ENCODE data around the gene ADRB2.
A peak's percentile ranks its signal among the peaks of the same experiment; 100 is the strongest.

ADRB2 gene

GRCh38 chr5:148805326-148806290 is 20.8 kb upstream of the ADRB2 start:
- peak; percentile 9 for DNase-seq

- no peak for DNase-seq
Observed at GRCh38 chr5:148806520-148806931, 19.9 kb upstream of the ADRB2 start.

GRCh38 chr5:148807851-148808250 is 18.6 kb upstream of the ADRB2 start:
- no peak for DNase-seq

GRCh38 chr5:148808864-148809642 is 17.4 kb upstream of the ADRB2 start:
- no peak for DNase-seq

GRCh38 chr5:148809781-148810524 is 16.5 kb upstream of the ADRB2 start:
- DNase-seq: no peak

GRCh38 chr5:148810823-148811222 is 15.6 kb upstream of the ADRB2 start:
- DNase-seq: no peak

- DNase-seq: no peak
Observed at GRCh38 chr5:148811756-148812155, 14.7 kb upstream of the ADRB2 start.

GRCh38 chr5:148815086-148815485 is 11.3 kb upstream of the ADRB2 start:
- no peak for DNase-seq

GRCh38 chr5:148815578-148815977 is 10.8 kb upstream of the ADRB2 start:
- no peak for DNase-seq

GRCh38 chr5:148816357-148816756 is 10.1 kb upstream of the ADRB2 start:
- DNase-seq: no peak

GRCh38 chr5:148816782-148817181 is 9.6 kb upstream of the ADRB2 start:
- no peak for DNase-seq

- DNase-seq: no peak
Observed at GRCh38 chr5:148817606-148818005, 8.8 kb upstream of the ADRB2 start.

GRCh38 chr5:148820461-148821395 is 5.7 kb upstream of the ADRB2 start:
- DNase-seq: peak; percentile 4

GRCh38 chr5:148823871-148824270 is 2.5 kb upstream of the ADRB2 start:
- no peak for DNase-seq

- DNase-seq: no peak
Observed at GRCh38 chr5:148825716-148826052, 727 bp upstream of the ADRB2 start.

- no peak for DNase-seq
Observed at GRCh38 chr5:148826739-148827070, 294 bp downstream of the ADRB2 start.

GRCh38 chr5:148827723-148828122 is 1.3 kb downstream of the ADRB2 start:
- no peak for DNase-seq

GRCh38 chr5:148828511-148829247 is 2.3 kb downstream of the ADRB2 start:
- no peak for DNase-seq

- DNase-seq: no peak
Observed at GRCh38 chr5:148829248-148829594, 2.8 kb downstream of the ADRB2 start.

GRCh38 chr5:148829734-148830133 is 3.3 kb downstream of the ADRB2 start:
- no peak for DNase-seq

- DNase-seq: no peak
Observed at GRCh38 chr5:148830211-148830610, 3.8 kb downstream of the ADRB2 start.

Measured in NCI-H1694 treated with DMSO at 0.1 percent for 48 hours (cell line).